Mucosa of descending colon (tissue), 3 donors: ENCODE measurements around the gene XPR1. TPM values are rescaled to one million over a fixed set of nuclear protein-coding genes. Genes with fewer than 3 reads are reported as not detected.

Experiments used
- ATAC-seq: fragments of 200-7000 bp; cut with Tn5 transposase; one replicate; pipeline ENCODE4 v1.9.1; 2020; ENCODE audit warnings: mild to moderate bottlenecking, moderate library complexity
- DNase-seq, 3 donors: peaks; one replicate each; pipeline ENCODE4 v3.0.0-alpha.2; 2020
- H3K36me3 ChIP-seq: fragments of 200-600 bp; one replicate; pipeline ENCODE4 v1.8.0; 2021; ENCODE audit warnings: low read depth, mild to moderate bottlenecking
- H3K4me1 ChIP-seq: fragments of 200-600 bp; one replicate; pipeline ENCODE4 v1.8.0; 2021; ENCODE audit warnings: low read depth, mild to moderate bottlenecking
- H3K4me3 ChIP-seq: fragments of 200-600 bp; one replicate; pipeline ENCODE4 v1.8.0; 2021; ENCODE audit warnings: mild to moderate bottlenecking
- H3K9me3 ChIP-seq: fragments of 200-600 bp; one replicate; pipeline ENCODE4 v1.8.0; 2021; ENCODE audit warnings: mild to moderate bottlenecking
- CTCF ChIP-seq: fragments of 200-600 bp; IDR thresholded peaks from one replicate; pipeline ENCODE4 v1.8.0; 2022; ENCODE audit warnings: antibody characterized with exemption, mild to moderate bottlenecking
- intact Hi-C, 2 donors: fragments of 100-400 bp; cut with DNase I in 1 of 2; cut with micrococcal nuclease in 1 of 2; formaldehyde crosslinking; loops; one replicate each; pipeline versions ENCODE4 v1.11.0 to v1.11.1; 2022; cut with DNase I, micrococcal nuclease
- total RNA-seq, 3 donors: library from RNA; stranded (reverse); fragmentation: NEBNext Ultra II Directional in 2 of 3; extraction: Animal tissue kit (Norgen Biotek cat#: 25700) in 2 of 3; gene quantifications; one replicate each; pipeline versions ENCODE4 v1.2.1 to v1.2.4, GENCODE V29; 2021 to 2023
- donor health status: DM: no; HTN: no; CAD: no; lungs with moderate emphysema.
- donor health status: DM: no; HTN: no; CAD: no.
- donor health status: DM: no; HTN: yes; CAD: no.

XPR1 gene
- total RNA-seq, 3 donors from 2014 or later: 31.6 to 64.9 (median 34.6) TPM

- H3K36me3 ChIP-seq: no peaks in the 10 kb centered on the region
- H3K9me3 ChIP-seq: peaks cover 57% of the 10 kb centered on the region
- no peak for DNase-seq
- H3K4me1 ChIP-seq: no peaks in the 10 kb centered on the region
- intact Hi-C loops: no loop called here
- no peak for TF ChIP-seq CTCF
- no peak for ATAC-seq
- H3K4me3 ChIP-seq: no peak overlapping the region
Measured at GRCh38 chr1:180732866-180733265, 101.0 kb downstream of the XPR1 start.

- ATAC-seq (no peak), DNase-seq (no peak)
- Histone ChIP-seq H3K36me3 (no peaks in the 10 kb centered on the region), H3K9me3 (peaks cover 52% of the 10 kb centered on the region), H3K4me3 (no peak overlapping the region), H3K4me1 (no peaks in the 10 kb centered on the region)
- intact Hi-C loops: no loop called here
- no peak for TF ChIP-seq CTCF
Measured at GRCh38 chr1:180734366-180734765, 102.5 kb downstream of the XPR1 start.

- DNase-seq (no peak), ATAC-seq (no peak)
- no peaks in the 10 kb centered on the region for H3K4me1 ChIP-seq
Measured at GRCh38 chr1:180742663-180743062, 110.8 kb downstream of the XPR1 start.

GRCh38 chr1:180743868-180744267 is 112.0 kb downstream of the XPR1 start:
- Histone ChIP-seq H3K4me3 (no peak overlapping the region), H3K36me3 (no peaks in the 10 kb centered on the region), H3K4me1 (no peaks in the 10 kb centered on the region), H3K9me3 (peaks cover 14% of the 10 kb centered on the region)
- ATAC-seq (no peak), DNase-seq (no peak)
- intact Hi-C loops: no loop called here
- TF ChIP-seq CTCF: no peak

More at GRCh38 chr1:180742663-180743062, 110.8 kb downstream of the XPR1 start:
- no peak for TF ChIP-seq CTCF
- Histone ChIP-seq H3K4me3 (no peak overlapping the region), H3K9me3 (peaks cover 14% of the 10 kb centered on the region), H3K36me3 (no peaks in the 10 kb centered on the region)
- intact Hi-C loops: no loop called here

GRCh38 chr1:180745098-180745497 is 113.3 kb downstream of the XPR1 start:
- H3K36me3 ChIP-seq: no peaks in the 10 kb centered on the region
- no peaks in the 10 kb centered on the region for H3K4me1 ChIP-seq
- no peak for TF ChIP-seq CTCF
- intact Hi-C loops: no loop called here
- H3K9me3 ChIP-seq: peaks cover 14% of the 10 kb centered on the region
- DNase-seq: no peak
- ATAC-seq: no peak
- H3K4me3 ChIP-seq: no peak overlapping the region

GRCh38 chr1:180751921-180752320 is 120.1 kb downstream of the XPR1 start:
- ATAC-seq: no peak
- H3K4me1 ChIP-seq: no peaks in the 10 kb centered on the region
- no peak for TF ChIP-seq CTCF

More at GRCh38 chr1:180751921-180752320, 120.1 kb downstream of the XPR1 start:
- Histone ChIP-seq H3K36me3 (no peaks in the 10 kb centered on the region), H3K9me3 (no peaks in the 10 kb centered on the region), H3K4me3 (no peak overlapping the region)
- intact Hi-C loops: no loop called here
- no peak for DNase-seq
